Liver (tissue), 9 donors: ENCODE measurements around the gene PELI2. TPM values are rescaled to one million over a fixed set of nuclear protein-coding genes. Genes with fewer than 3 reads are reported as not detected.

Source experiments
- DNase-seq: peaks from one replicate; pipeline ENCODE4 v3.0.0-alpha.2; 2017; ENCODE audit warnings: low spot score
- H3K27ac ChIP-seq, 2 donors: one replicate each; pipeline ENCODE4 v1.7.0; 2013; ENCODE audit warnings: inconsistent platforms in 2 of 2, low read length in 2 of 2, control low read depth in 1 of 2, low read depth in 1 of 2, mild to moderate bottlenecking in 1 of 2
- H3K27me3 ChIP-seq, 4 donors: one replicate each; pipeline versions ENCODE4 v1.6.1 to v1.7.0; 2013; ENCODE audit warnings: low read length in 3 of 4, inconsistent platforms in 1 of 4, mild to moderate bottlenecking in 1 of 4, moderate library complexity in 1 of 4; ENCODE audit not compliant: control insufficient read depth in 4 of 4, insufficient read depth in 4 of 4
- H3K36me3 ChIP-seq, 4 donors: one replicate each; pipeline versions ENCODE4 v1.6.1 to v1.7.0; 2013; ENCODE audit warnings: low read length in 3 of 4, mild to moderate bottlenecking in 3 of 4, low read depth in 1 of 4, moderate library complexity in 1 of 4; ENCODE audit not compliant: control insufficient read depth in 4 of 4, insufficient read depth in 3 of 4
- H3K4me1 ChIP-seq, 4 donors: one replicate each; pipeline versions ENCODE4 v1.6.1 to v1.7.0; 2013; ENCODE audit warnings: low read length in 3 of 4, mild to moderate bottlenecking in 3 of 4, moderate library complexity in 1 of 4; ENCODE audit not compliant: control insufficient read depth in 4 of 4, insufficient read depth in 4 of 4
- H3K4me3 ChIP-seq, 3 donors: one replicate each; pipeline versions ENCODE4 v1.6.1 to v1.7.0; 2013; ENCODE audit warnings: low read length in 3 of 3, control low read depth in 1 of 3, low read depth in 1 of 3, mild to moderate bottlenecking in 1 of 3
- H3K9ac ChIP-seq, 2 donors: one replicate each; pipeline ENCODE4 v1.7.0; 2013; ENCODE audit warnings: low read length in 2 of 2, mild to moderate bottlenecking in 2 of 2, moderate library complexity in 2 of 2, control low read depth in 1 of 2, low read depth in 1 of 2
- H3K9me3 ChIP-seq, 4 donors: one replicate each; pipeline versions ENCODE4 v1.6.1 to v1.7.0; 2013; ENCODE audit warnings: low read length in 3 of 4; ENCODE audit not compliant: control insufficient read depth in 4 of 4
- ATF3 ChIP-seq: IDR thresholded peaks from 2 replicates; pipeline ENCODE4 v1.6.1; 2016; ENCODE audit warnings: antibody characterized with exemption
- CTCF ChIP-seq: fragments of 150-350 bp; IDR thresholded peaks from 2 replicates; pipeline ENCODE4 v1.5.1; 2017; ENCODE audit warnings: improper control_type of control experiment, low read depth, low read length; ENCODE audit not compliant: missing input control
- EGR1 ChIP-seq, 2 donors: IDR thresholded peaks; 2 replicates each; pipeline ENCODE4 v1.6.1; 2016 to 2018; ENCODE audit warnings: antibody characterized with exemption in 2 of 2, low read depth in 2 of 2
- FOXA1 ChIP-seq: IDR thresholded peaks from 2 replicates; pipeline ENCODE4 v1.6.1; 2016; ENCODE audit warnings: antibody characterized with exemption
- FOXA2 ChIP-seq: IDR thresholded peaks from 2 replicates; pipeline ENCODE4 v1.6.1; 2016; ENCODE audit warnings: antibody characterized with exemption
- GABPA ChIP-seq, 2 donors: IDR thresholded peaks in 1 of 2; conservative IDR thresholded peaks in 1 of 2; 2 replicates each; pipeline ENCODE4 v1.6.1; 2016; ENCODE audit warnings: antibody characterized with exemption in 2 of 2, mild to moderate bottlenecking in 1 of 2, moderate library complexity in 1 of 2
- HNF4A ChIP-seq, 2 donors: conservative IDR thresholded peaks; 2 replicates each; pipeline ENCODE4 v1.6.1; 2016; ENCODE audit warnings: antibody characterized with exemption in 2 of 2, mild to moderate bottlenecking in 2 of 2
- HNF4G ChIP-seq: IDR thresholded peaks from 2 replicates; pipeline ENCODE4 v1.6.1; 2016; ENCODE audit warnings: antibody characterized with exemption
- JUND ChIP-seq, 2 donors: IDR thresholded peaks; 2 replicates each; pipeline ENCODE4 v1.6.1; 2016; ENCODE audit warnings: antibody characterized with exemption in 2 of 2
- MAX ChIP-seq: IDR thresholded peaks from 2 replicates; pipeline ENCODE4 v1.6.1; 2016; ENCODE audit warnings: antibody characterized with exemption
- NR2F2 ChIP-seq: IDR thresholded peaks from 2 replicates; pipeline ENCODE4 v1.6.1; 2016; ENCODE audit warnings: antibody characterized with exemption
- RAD21 ChIP-seq, 2 donors: IDR thresholded peaks; 2 replicates each; pipeline ENCODE4 v1.6.1; 2016; ENCODE audit warnings: antibody characterized with exemption in 2 of 2, mild to moderate bottlenecking in 2 of 2
- REST ChIP-seq: IDR thresholded peaks from 2 replicates; pipeline ENCODE4 v1.6.1; 2016; ENCODE audit warnings: antibody characterized with exemption, mild to moderate bottlenecking
- RXRA ChIP-seq, 2 donors: IDR thresholded peaks; 2 replicates each; pipeline ENCODE4 v1.6.1; 2017 to 2018; ENCODE audit warnings: antibody characterized with exemption in 2 of 2, mild to moderate bottlenecking in 1 of 2
- SP1 ChIP-seq: IDR thresholded peaks from 2 replicates; pipeline ENCODE4 v1.6.1; 2018; ENCODE audit warnings: antibody characterized with exemption, mild to moderate bottlenecking
- TAF1 ChIP-seq: conservative IDR thresholded peaks from 2 replicates; pipeline ENCODE4 v1.6.1; 2016; ENCODE audit warnings: antibody characterized with exemption, mild to moderate bottlenecking
- YY1 ChIP-seq: IDR thresholded peaks from 2 replicates; pipeline ENCODE4 v1.6.1; 2016; ENCODE audit warnings: antibody characterized with exemption, mild to moderate bottlenecking
- ZBTB33 ChIP-seq: IDR thresholded peaks from 2 replicates; pipeline ENCODE4 v1.6.1; 2016; ENCODE audit warnings: antibody characterized with exemption
- WGBS: extraction: QIAGEN DNeasy Blood & Tissue Kit; methylation state at CpG from one replicate; pipeline ENCODE4 v1.1.7; 2013; 5-methylcytosine and 5-hydroxymethylcytosine counted together
- polyA plus RNA-seq, 2 donors: library from polyadenylated mRNA; stranded (reverse) in 1 of 2; unstranded in 1 of 2; fragments of 200-250 nt in 1 of 2; fragments of >200 nt in 1 of 2; fragmentation: Nextera tagmentation in 1 of 2; extraction: Ambion mirVana in 1 of 2; gene quantifications; one replicate each; pipeline versions ENCODE4 v1.2.1 to v1.2.3, GENCODE V29; 2013 to 2015
- total RNA-seq, 2 donors: library from RNA; depleted of rRNA; stranded (reverse); fragments of >200 nt; gene quantifications; one replicate each; pipeline ENCODE4 v1.2.3, GENCODE V29; 2014
- donor health status: healthy.
- donor health status: healthy.
- donor health status: healthy.
- donor health status: healthy.
- donor health status: healthy.

PELI2 gene
- total and polyA plus RNA-seq, 4 donors = 0.68 to 2.9 (median 1.2) TPM

GRCh38 chr14:56156096-56156495 lies 37.9 kb downstream of the PELI2 start:
- Histone ChIP-seq H3K36me3 (no peaks in the 10 kb centered on the region), H3K9ac (no peak overlapping the region), H3K4me1 (no peaks in the 10 kb centered on the region), H3K27me3 (no peaks in the 10 kb centered on the region), H3K4me3 (no peak overlapping the region), H3K9me3 (no peaks in the 10 kb centered on the region), H3K27ac (no peak overlapping the region)
- DNase-seq = no peak
- no peak for TF ChIP-seq ZBTB33
- no peak for TF ChIP-seq EGR1 (IDR thresholded peaks at IDR 0.05; ENCODE audit: low read depth in 2 of 2)
- TF ChIP-seq NR2F2 = no peak
- TF ChIP-seq YY1 = no peak
- no peak for TF ChIP-seq HNF4G
- no peak for TF ChIP-seq SP1
- no peak for TF ChIP-seq REST
- TF ChIP-seq MAX = no peak
- TF ChIP-seq FOXA2 = no peak
- no peak for TF ChIP-seq RXRA (IDR thresholded peaks at IDR 0.05)
- no peak for TF ChIP-seq RAD21 (IDR thresholded peaks at IDR 0.05)
- TF ChIP-seq HNF4A (conservative IDR thresholded peaks at IDR 0.05) = no peak
- TF ChIP-seq CTCF = no peak
- no peak for TF ChIP-seq JUND (IDR thresholded peaks at IDR 0.05)
- no peak for TF ChIP-seq ATF3
- TF ChIP-seq GABPA (IDR thresholded peaks at IDR 0.05 in 1 of 2, conservative IDR thresholded peaks at IDR 0.05 in 1 of 2) = no peak
- no peak for TF ChIP-seq TAF1
- no peak for TF ChIP-seq FOXA1

- WGBS = 89% methylated on average over 4 of the region's 4 CpGs
- Histone ChIP-seq H3K36me3 (no peaks in the 10 kb centered on the region), H3K9ac (no peak overlapping the region), H3K27me3 (no peaks in the 10 kb centered on the region), H3K9me3 (peaks cover 0 to 4% (median 2%) of the 10 kb centered on the region in 4 donors), H3K4me3 (no peak overlapping the region), H3K27ac (no peak overlapping the region), H3K4me1 (no peaks in the 10 kb centered on the region)
- no peak for DNase-seq
- TF ChIP-seq FOXA1 (no peak), TAF1 (no peak), SP1 (no peak), HNF4G (no peak), CTCF (no peak), NR2F2 (no peak), EGR1 (IDR thresholded peaks at IDR 0.05; ENCODE audit: low read depth in 2 of 2) (no peak), FOXA2 (no peak), RAD21 (IDR thresholded peaks at IDR 0.05) (no peak), HNF4A (conservative IDR thresholded peaks at IDR 0.05) (no peak), REST (no peak), GABPA (IDR thresholded peaks at IDR 0.05 in 1 of 2, conservative IDR thresholded peaks at IDR 0.05 in 1 of 2) (no peak)
These were observed 40.9 kb downstream of the PELI2 start for GRCh38 chr14:56159066-56159465.
